ENCODE results near the gene LEFTY1. TPM values are rescaled to one million over a fixed set of nuclear protein-coding genes. Genes with fewer than 3 reads are reported as not detected.

Gene LEFTY1
- total RNA-seq, 1 experiment from 2014 or later: not detected

GRCh38 chr1:225840713-225841112 lies 48.2 kb downstream of the LEFTY1 start:
- DNase-seq (ENCODE audit: low read depth, low spot score): no peak
- POLR2A ChIA-PET: interaction anchor here (0.5 kb wide), 1 partner anchor 216 kb away, joined by 3 read pairs; no protein-coding TSS in a partner anchor
- TF ChIP-seq CTCF (IDR thresholded peaks at IDR 0.05) (no peak), REST (IDR thresholded peaks at IDR 0.05; ENCODE audit: insufficient read depth in 1 of 2, low read depth in 2 of 2, low read length in 1 of 2) (no peak), SIN3A (IDR thresholded peaks at IDR 0.05; ENCODE audit: borderline replicate concordance, insufficient read depth, low read depth, low read length) (no peak), TCF7L2 (IDR thresholded peaks at IDR 0.05; ENCODE audit: low read depth, low read length) (no peak), POLR2AphosphoS5 (IDR thresholded peaks at IDR 0.05; ENCODE audit: low read depth, low read length) (no peak)
- BruUV-seq (replicated peaks): no TSS peak
- H3K4me3 ChIP-seq (ENCODE audit: low read depth in 2 of 2, low read length in 2 of 2): no peak overlapping the region
- in situ Hi-C loops (cut with HindIII; ENCODE audit: low pct_unique_long_range_greater_than_20kb, low sequenced_read_pairs) (no loop called here), intact Hi-C loops (cut with micrococcal nuclease; ENCODE audit: unreplicated experiment) (no loop called here)
- ATAC-seq: no peak
- no peak overlapping the region for H3K27ac ChIP-seq (ENCODE audit: low read length)
- CTCF ChIA-PET: no interaction called here
- no peaks in the 10 kb centered on the region for H3K9me3 ChIP-seq (ENCODE audit: control insufficient read depth, insufficient read depth, low read depth, low read length)
- H3K27me3 ChIP-seq (ENCODE audit: control insufficient read depth, insufficient read depth, low read length): no peaks in the 10 kb centered on the region
- H3K36me3 ChIP-seq (ENCODE audit: control insufficient read depth, insufficient read depth, low read length): no peaks in the 10 kb centered on the region
- 0 out of 2 replicates have a peak, but pooled peaks cover 3% of the 10 kb centered on the region for H3K4me1 ChIP-seq (ENCODE audit: control insufficient read depth, insufficient read depth, low read length)

GRCh38 chr1:225840223-225840610 lies 48.7 kb downstream of the LEFTY1 start:
- Histone ChIP-seq H3K36me3 (ENCODE audit: control insufficient read depth, insufficient read depth, low read length) (no peaks in the 10 kb centered on the region), H3K9me3 (ENCODE audit: control insufficient read depth, insufficient read depth, low read depth, low read length) (no peaks in the 10 kb centered on the region), H3K4me3 (ENCODE audit: low read depth in 2 of 2, low read length in 2 of 2) (no peak overlapping the region), H3K4me1 (ENCODE audit: control insufficient read depth, insufficient read depth, low read length) (no peaks in the 10 kb centered on the region), H3K27me3 (ENCODE audit: control insufficient read depth, insufficient read depth, low read length) (no peaks in the 10 kb centered on the region), H3K27ac (ENCODE audit: low read length) (no peak overlapping the region)
- CTCF ChIA-PET: no interaction called here
- DNase-seq (ENCODE audit: low read depth, low spot score) (no peak), ATAC-seq (no peak)
- in situ Hi-C loops (cut with HindIII; ENCODE audit: low pct_unique_long_range_greater_than_20kb, low sequenced_read_pairs): no loop called here
- TF ChIP-seq SIN3A (IDR thresholded peaks at IDR 0.05; ENCODE audit: borderline replicate concordance, insufficient read depth, low read depth, low read length) (no peak), CTCF (IDR thresholded peaks at IDR 0.05) (no peak)
- no TSS peak for BruUV-seq (replicated peaks)
- POLR2A ChIA-PET: interaction anchor here (0.5 kb wide), 1 partner anchor 217 kb away, joined by 3 read pairs; no protein-coding TSS in a partner anchor
- intact Hi-C loops (cut with micrococcal nuclease; ENCODE audit: unreplicated experiment): no loop called here

Measured in Panc1 (cell line).